ENCODE measurements around the gene PTMS. TPM values are rescaled to one million over a fixed set of nuclear protein-coding genes. Genes with fewer than 3 reads are reported as not detected.

The PTMS gene
- total and polyA plus RNA-seq, 9 of the 15 experiments (the other 6 are each of a cell fraction or from before 2014, with no cell fraction given), result 5.1 to 287 (median 78.5) TPM

DNA sequence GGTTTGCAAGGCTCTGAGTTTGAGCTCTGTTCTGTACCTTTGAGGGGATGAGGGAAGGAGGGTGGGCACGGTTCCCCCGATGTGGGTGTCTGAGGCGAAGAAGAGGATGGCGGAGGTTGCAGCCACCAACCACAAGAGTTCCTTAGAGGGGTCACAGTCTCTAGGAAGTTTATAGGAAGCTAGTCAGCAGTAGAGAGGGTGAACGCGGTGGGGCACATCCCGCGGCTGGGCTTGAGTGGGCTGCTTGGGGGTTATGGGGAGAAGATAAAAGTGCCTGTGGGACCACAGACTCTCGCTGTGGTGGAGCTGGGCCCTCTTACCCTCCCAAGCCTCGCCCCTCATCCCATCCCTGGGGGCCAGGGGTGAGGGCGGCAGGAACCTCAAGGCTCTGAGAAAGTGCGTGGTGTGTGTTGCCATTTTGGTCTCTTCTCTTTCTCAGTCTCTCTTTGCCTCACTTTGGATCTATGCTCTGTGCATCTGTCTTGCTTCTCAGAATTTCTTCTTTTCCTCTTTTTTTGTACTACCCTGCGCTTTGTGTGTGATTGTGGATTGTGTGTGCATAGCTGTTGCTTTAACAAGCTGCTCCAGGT, 25.9 kb downstream of the PTMS start:
- FAIRE-seq, result no peak
- H3K9ac ChIP-seq (ENCODE audit: insufficient read depth in 1 of 2, low read depth in 2 of 2, low read length in 2 of 2), result no peak overlapping the region; a peak in 1 of 4 replicates
- no peaks in the 10 kb centered on the region for H3K27me3 ChIP-seq (ENCODE audit: control insufficient read depth in 2 of 2, insufficient read depth in 2 of 2, low read length in 2 of 2)
- H3K36me3 ChIP-seq (ENCODE audit: control insufficient read depth, insufficient read depth, low read length), result no peaks in the 10 kb centered on the region
- in situ Hi-C loops (cut with MboI), result no loop called here
- no peaks in the 10 kb centered on the region for H3K79me2 ChIP-seq (ENCODE audit: control insufficient read depth, insufficient read depth, low read length)
- WGBS (ENCODE audit: insufficient coverage, low coverage, missing lambda C conversion rate), result 68% methylated on average over 8 of the region's 13 CpGs
- BruUV-seq (replicated peaks), result no TSS peak
- no peaks in the 10 kb centered on the region for H4K20me1 ChIP-seq (replicated peaks; ENCODE audit: control insufficient read depth, insufficient read depth, low read length)
- TF ChIP-seq, protein P1, sequence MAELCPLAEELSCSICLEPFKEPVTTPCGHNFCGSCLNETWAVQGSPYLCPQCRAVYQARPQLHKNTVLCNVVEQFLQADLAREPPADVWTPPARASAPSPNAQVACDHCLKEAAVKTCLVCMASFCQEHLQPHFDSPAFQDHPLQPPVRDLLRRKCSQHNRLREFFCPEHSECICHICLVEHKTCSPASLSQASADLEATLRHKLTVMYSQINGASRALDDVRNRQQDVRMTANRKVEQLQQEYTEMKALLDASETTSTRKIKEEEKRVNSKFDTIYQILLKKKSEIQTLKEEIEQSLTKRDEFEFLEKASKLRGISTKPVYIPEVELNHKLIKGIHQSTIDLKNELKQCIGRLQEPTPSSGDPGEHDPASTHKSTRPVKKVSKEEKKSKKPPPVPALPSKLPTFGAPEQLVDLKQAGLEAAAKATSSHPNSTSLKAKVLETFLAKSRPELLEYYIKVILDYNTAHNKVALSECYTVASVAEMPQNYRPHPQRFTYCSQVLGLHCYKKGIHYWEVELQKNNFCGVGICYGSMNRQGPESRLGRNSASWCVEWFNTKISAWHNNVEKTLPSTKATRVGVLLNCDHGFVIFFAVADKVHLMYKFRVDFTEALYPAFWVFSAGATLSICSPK (IDR thresholded peaks at IDR 0.05; ENCODE audit: borderline replicate concordance), result no peak
- TF ChIP-seq COPS2 (conservative IDR thresholded peaks at IDR 0.05), result no peak
- peaks cover 0 to 11% of the 10 kb centered on the region in 2 experiments; a peak in 2 of 5 replicates for H3K4me1 ChIP-seq (replicated peaks in 1 of 2; ENCODE audit: control insufficient read depth in 2 of 2, insufficient read depth in 2 of 2, low read length in 2 of 2)
- ChIA-PET POLR2A (interaction anchor here (0.8 to 1.2 kb wide), 3 partner anchors 20 to 178 kb away, joined by 3 to 4 read pairs (median 3); partner anchors contain the start of genes C12orf57, LAG3 and RNU7-1), CTCF (ENCODE audit: low intra/inter-chr PET ratio) (no interaction called here)
- no peak overlapping the region for H3K27ac ChIP-seq (ENCODE audit: extremely low read depth, low read depth, low read length)
- H2AFZ ChIP-seq (ENCODE audit: low read depth, low read length), result peak overlapping the region; percentile 59; the same call in 1 of the 2 replicates
- no peaks in the 10 kb centered on the region for H3K9me3 ChIP-seq (replicated peaks; ENCODE audit: control insufficient read depth, insufficient read depth, low read depth, low read length)
- DNase-seq (ENCODE audit: extremely low read depth in 1 of 4, low spot score in 3 of 4), result no peak
- ATAC-seq, result no peak
- no peaks in the 10 kb centered on the region for H3K9me1 ChIP-seq (ENCODE audit: control insufficient read depth, insufficient read depth, low read length)
- no peak overlapping the region for H3K4me3 ChIP-seq
- intact Hi-C loops (cut with micrococcal nuclease), result no loop called here
- no peak overlapping the region for H3K4me2 ChIP-seq (ENCODE audit: insufficient read depth, low read length)

All from K562 (cell line).